A673 (cell line): Measurements from ENCODE around the gene SMURF1.

ENCODE experiments used
- EZH2 ChIP-seq: fragments of 200-600 bp; sonication (generic); IDR thresholded peaks from 2 replicates; pipeline ENCODE4 v1.6.1; 2017; ENCODE audit warnings: borderline replicate concordance, low read depth, mild to moderate bottlenecking, mixed read lengths, antibody characterized with exemption, low read length; ENCODE audit not compliant: poor library complexity, severe bottlenecking
- TF ChIP-seq, protein P1 (sequence below): fragments of 300-800, 200-600 bp; sonication (generic); conservative IDR thresholded peaks from 2 replicates; pipeline ENCODE4 v1.5.1; 2017; ENCODE audit warnings: low read depth, mild to moderate bottlenecking, antibody characterized with exemption, low read length, moderate library complexity, mixed read lengths

DNA sequence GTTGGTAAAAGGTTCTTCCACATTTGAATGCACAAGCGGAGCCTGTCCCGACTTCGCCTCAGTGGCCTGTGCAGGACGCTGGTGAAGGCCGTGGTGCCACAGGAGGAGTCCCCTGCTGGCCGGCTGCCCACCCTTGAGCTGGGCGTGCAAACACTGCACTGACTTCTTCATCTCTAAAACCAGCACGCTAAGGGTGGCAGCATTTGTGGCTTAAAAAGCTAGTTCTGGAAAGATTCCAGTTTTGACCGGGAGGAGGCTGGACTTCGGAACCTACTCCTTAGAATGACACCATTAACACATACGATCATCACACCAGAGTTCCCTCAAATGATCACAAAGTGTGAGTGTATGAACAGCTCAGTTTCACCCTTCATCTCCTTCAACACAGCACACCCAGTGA is 102.4 kb downstream of the SMURF1 start:
- TF ChIP-seq, protein P1, sequence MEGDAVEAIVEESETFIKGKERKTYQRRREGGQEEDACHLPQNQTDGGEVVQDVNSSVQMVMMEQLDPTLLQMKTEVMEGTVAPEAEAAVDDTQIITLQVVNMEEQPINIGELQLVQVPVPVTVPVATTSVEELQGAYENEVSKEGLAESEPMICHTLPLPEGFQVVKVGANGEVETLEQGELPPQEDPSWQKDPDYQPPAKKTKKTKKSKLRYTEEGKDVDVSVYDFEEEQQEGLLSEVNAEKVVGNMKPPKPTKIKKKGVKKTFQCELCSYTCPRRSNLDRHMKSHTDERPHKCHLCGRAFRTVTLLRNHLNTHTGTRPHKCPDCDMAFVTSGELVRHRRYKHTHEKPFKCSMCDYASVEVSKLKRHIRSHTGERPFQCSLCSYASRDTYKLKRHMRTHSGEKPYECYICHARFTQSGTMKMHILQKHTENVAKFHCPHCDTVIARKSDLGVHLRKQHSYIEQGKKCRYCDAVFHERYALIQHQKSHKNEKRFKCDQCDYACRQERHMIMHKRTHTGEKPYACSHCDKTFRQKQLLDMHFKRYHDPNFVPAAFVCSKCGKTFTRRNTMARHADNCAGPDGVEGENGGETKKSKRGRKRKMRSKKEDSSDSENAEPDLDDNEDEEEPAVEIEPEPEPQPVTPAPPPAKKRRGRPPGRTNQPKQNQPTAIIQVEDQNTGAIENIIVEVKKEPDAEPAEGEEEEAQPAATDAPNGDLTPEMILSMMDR = no peak
- TF ChIP-seq EZH2 = no peak
